HepG2 (cell line): Measurements from ENCODE around the gene ROPN1B.
"Not testable (repeated sequence)": the region's sequence is repeated elsewhere in the genome, so short reads cannot be mapped to it uniquely, and the experiment has no call there.

Experiments
- ELF4 ChIP-seq: sonication (generic); formaldehyde crosslinking; IDR thresholded peaks from 2 replicates; pipeline ENCODE4 v1.5.0; 2020; ENCODE audit warnings: missing genetic modification reagents, mild to moderate bottlenecking, moderate library complexity, borderline replicate concordance
- HDAC6 ChIP-seq: fragments of 200-600 bp; sonication (generic); IDR thresholded peaks from 2 replicates; pipeline ENCODE4 v1.7.0; 2017; ENCODE audit warnings: mild to moderate bottlenecking, antibody characterized with exemption, low read length, low read depth
- MLLT10 ChIP-seq: sonication (generic); formaldehyde crosslinking; IDR thresholded peaks from 2 replicates; pipeline ENCODE4 v1.4.0; 2020; ENCODE audit warnings: missing genetic modification reagents
- MTF2 ChIP-seq: sonication (generic); formaldehyde crosslinking; IDR thresholded peaks from 2 replicates; pipeline ENCODE4 v1.5.0; 2020; ENCODE audit warnings: missing genetic modification reagents, borderline replicate concordance
- ZNF121 ChIP-seq: sonication (generic); formaldehyde crosslinking; IDR thresholded peaks from 2 replicates; pipeline ENCODE4 v1.5.0; 2020; ENCODE audit warnings: mild to moderate bottlenecking, missing genetic modification reagents

- not testable (repeated sequence) for TF ChIP-seq ZNF121; HDAC6; ELF4 (CRISPR knock-in tag); MLLT10 (CRISPR knock-in tag); MTF2
Observed at GRCh38 chr3:125947806-125948205, 21.2 kb upstream of the ROPN1B start.
